Measurements from ENCODE around the gene IMMP2L. TPM values are rescaled to one million over a fixed set of nuclear protein-coding genes. Genes with fewer than 3 reads are reported as not detected.
A peak's percentile ranks its signal among the peaks of the same experiment; 100 is the strongest.

IMMP2L gene
- total and polyA plus RNA-seq, 2 donors (not counting 3 experiments of a cell fraction or from before 2014, with no cell fraction given): 9.9 to 11.8 TPM

GRCh38 chr7:111075498-111075897 lies 486.8 kb downstream of the IMMP2L start:
- Histone ChIP-seq H3K4me3 (replicated peaks in 1 of 3; ENCODE audit: insufficient read depth in 1 of 3, low read depth in 1 of 3, low read length in 3 of 3) (no peak overlapping the region), H3K9me3 (replicated peaks; ENCODE audit: control insufficient read depth, insufficient read depth, low read length) (no peaks in the 10 kb centered on the region), H3K4me1 (ENCODE audit: control insufficient read depth, extremely low read depth, insufficient read depth, low read length) (peaks cover 2% of the 10 kb centered on the region), H3K79me2 (ENCODE audit: control insufficient read depth, insufficient read depth, low read length) (no peaks in the 10 kb centered on the region), H3K4me2 (ENCODE audit: insufficient read depth, low read length) (no peak overlapping the region), H3K27me3 (ENCODE audit: control insufficient read depth in 2 of 2, insufficient read depth in 2 of 2, low read length in 2 of 2) (no peaks in the 10 kb centered on the region), H4K20me1 (replicated peaks; ENCODE audit: control insufficient read depth, extremely low read depth, insufficient read depth, low read length) (no peaks in the 10 kb centered on the region), H3K9ac (replicated peaks; ENCODE audit: extremely low read depth, insufficient read depth, low read length) (no peak overlapping the region), H2AFZ (ENCODE audit: low read depth, low read length) (no peak overlapping the region), H3K27ac (ENCODE audit: insufficient read depth, low read depth, low read length) (no peak overlapping the region), H3K9me1 (replicated peaks; ENCODE audit: control insufficient read depth, extremely low read depth, insufficient read depth, low read length) (no peaks in the 10 kb centered on the region), H3K36me3 (ENCODE audit: control insufficient read depth in 2 of 2, extremely low read depth in 1 of 2, insufficient read depth in 2 of 2, low read length in 2 of 2) (no peaks in the 10 kb centered on the region)
- ChIA-PET CTCF (no interaction called here), POLR2A (no interaction called here)
- dilution Hi-C loops (cut with MboI; ENCODE audit: extremely low pct_ligation_motif_present, low sequenced_read_pairs) (no loop called here), intact Hi-C loops (cut with micrococcal nuclease) (no loop called here)
- no TSS peak for BruUV-seq (replicated peaks)
- DNase-seq (ENCODE audit: low read depth, low spot score) (no peak), FAIRE-seq (no peak)
- TF ChIP-seq CTCF (IDR thresholded peaks at IDR 0.05; ENCODE audit: extremely low read depth in 1 of 2, insufficient read depth in 1 of 2, low read depth in 1 of 2, low read length in 2 of 2) (no peak), GATA2 (IDR thresholded peaks at IDR 0.05; ENCODE audit: insufficient read depth, insufficient read length, low read depth, low read length) (no peak)

GRCh38 chr7:111074748-111075146 lies 487.5 kb downstream of the IMMP2L start:
- CTCF ChIA-PET: interaction anchor here (0.6 to 1.1 kb wide), 2 partner anchors 18 to 31 kb away, joined by 3 read pairs; no protein-coding TSS in a partner anchor
- H3K79me2 ChIP-seq (ENCODE audit: control insufficient read depth, insufficient read depth, low read length): no peaks in the 10 kb centered on the region
- H3K9me3 ChIP-seq (replicated peaks; ENCODE audit: control insufficient read depth, insufficient read depth, low read length): no peaks in the 10 kb centered on the region
- no peak overlapping the region for H3K9ac ChIP-seq (replicated peaks; ENCODE audit: extremely low read depth, insufficient read depth, low read length)
- DNase-seq (ENCODE audit: low read depth, low spot score) (peak; percentile 29), FAIRE-seq (no peak)
- dilution Hi-C loops (cut with MboI; ENCODE audit: extremely low pct_ligation_motif_present, low sequenced_read_pairs): no loop called here
- no peak overlapping the region for H3K4me2 ChIP-seq (ENCODE audit: insufficient read depth, low read length)
- no peak overlapping the region for H3K4me3 ChIP-seq (replicated peaks in 1 of 3; ENCODE audit: insufficient read depth in 1 of 3, low read depth in 1 of 3, low read length in 3 of 3)
- no peaks in the 10 kb centered on the region for H4K20me1 ChIP-seq (replicated peaks; ENCODE audit: control insufficient read depth, extremely low read depth, insufficient read depth, low read length)
- no peak overlapping the region for H3K27ac ChIP-seq (ENCODE audit: insufficient read depth, low read depth, low read length)
- no TSS peak for BruUV-seq (replicated peaks)
- H2AFZ ChIP-seq (ENCODE audit: low read depth, low read length): no peak overlapping the region
- H3K27me3 ChIP-seq (ENCODE audit: control insufficient read depth in 2 of 2, insufficient read depth in 2 of 2, low read length in 2 of 2): no peaks in the 10 kb centered on the region
- POLR2A ChIA-PET: no interaction called here
- H3K36me3 ChIP-seq (ENCODE audit: control insufficient read depth in 2 of 2, extremely low read depth in 1 of 2, insufficient read depth in 2 of 2, low read length in 2 of 2): no peaks in the 10 kb centered on the region
- intact Hi-C loops (cut with micrococcal nuclease): no loop called here
- TF ChIP-seq JUN (IDR thresholded peaks at IDR 0.05; ENCODE audit: borderline replicate concordance, insufficient read depth, insufficient read length, low read depth) (no peak), POLR2AphosphoS5 (IDR thresholded peaks at IDR 0.05; ENCODE audit: insufficient read depth, low read depth, low read length) (no peak), GATA2 (IDR thresholded peaks at IDR 0.05; ENCODE audit: insufficient read depth, insufficient read length, low read depth, low read length) (no peak), POLR2A (IDR thresholded peaks at IDR 0.05; ENCODE audit: low read depth, low read length) (no peak), MAX (IDR thresholded peaks at IDR 0.05; ENCODE audit: insufficient read depth, insufficient read length) (no peak), MYC (IDR thresholded peaks at IDR 0.05; ENCODE audit: low read depth, low read length) (no peak), FOS (IDR thresholded peaks at IDR 0.05; ENCODE audit: borderline replicate concordance, insufficient read depth, low read length) (no peak), CTCF (IDR thresholded peaks at IDR 0.05; ENCODE audit: extremely low read depth in 1 of 2, insufficient read depth in 1 of 2, low read depth in 1 of 2, low read length in 2 of 2) (no peak), EZH2 (IDR thresholded peaks at IDR 0.05; ENCODE audit: borderline replicate concordance, low read depth, low read length, severe bottlenecking) (no peak)
- H3K9me1 ChIP-seq (replicated peaks; ENCODE audit: control insufficient read depth, extremely low read depth, insufficient read depth, low read length): no peaks in the 10 kb centered on the region
- H3K4me1 ChIP-seq (ENCODE audit: control insufficient read depth, extremely low read depth, insufficient read depth, low read length): peaks cover 2% of the 10 kb centered on the region
